ENCODE measurements around the gene TBCD. TPM values are rescaled to one million over a fixed set of nuclear protein-coding genes. Genes with fewer than 3 reads are reported as not detected.

TBCD gene
- total and polyA plus RNA-seq, 8 donors, result 28.7 to 161 (median 40.0) TPM

DNA sequence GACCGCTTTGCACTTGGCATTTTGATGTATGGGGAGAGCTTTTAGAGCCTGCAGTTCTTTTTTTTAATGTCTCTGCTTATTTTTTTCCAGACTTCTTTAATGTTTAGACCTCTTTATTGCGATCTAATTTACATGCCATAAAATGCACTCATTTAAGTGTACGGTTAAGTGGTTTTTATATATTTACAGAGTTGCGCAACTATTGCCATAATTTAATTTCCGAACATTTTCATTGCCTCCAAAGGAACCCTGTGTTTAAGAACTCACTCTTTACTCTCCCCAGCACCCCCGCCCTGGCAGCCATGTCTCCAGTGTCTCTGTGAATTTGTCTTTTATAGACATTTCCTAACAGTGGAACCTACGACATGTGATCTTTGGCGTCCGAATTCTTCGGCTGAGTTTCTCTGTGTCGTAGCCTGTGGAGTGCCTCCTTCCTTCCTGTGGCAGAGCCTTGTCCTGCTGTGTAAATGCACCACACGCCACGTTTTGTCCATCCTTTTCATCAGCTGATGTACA, 64.0 kb downstream of the TBCD start:
- Histone ChIP-seq H3K9me3 (no peaks in the 10 kb centered on the region), H3K36me3 (peaks cover 0 to 6% (median 0%) of the 10 kb centered on the region in 3 donors), H3K27ac (no peak overlapping the region), H3K27me3 (no peaks in the 10 kb centered on the region), H3K4me1 (no peaks in the 10 kb centered on the region), H3K4me3 (no peak overlapping the region)
- no peak for DNase-seq
- TF ChIP-seq, protein P1, sequence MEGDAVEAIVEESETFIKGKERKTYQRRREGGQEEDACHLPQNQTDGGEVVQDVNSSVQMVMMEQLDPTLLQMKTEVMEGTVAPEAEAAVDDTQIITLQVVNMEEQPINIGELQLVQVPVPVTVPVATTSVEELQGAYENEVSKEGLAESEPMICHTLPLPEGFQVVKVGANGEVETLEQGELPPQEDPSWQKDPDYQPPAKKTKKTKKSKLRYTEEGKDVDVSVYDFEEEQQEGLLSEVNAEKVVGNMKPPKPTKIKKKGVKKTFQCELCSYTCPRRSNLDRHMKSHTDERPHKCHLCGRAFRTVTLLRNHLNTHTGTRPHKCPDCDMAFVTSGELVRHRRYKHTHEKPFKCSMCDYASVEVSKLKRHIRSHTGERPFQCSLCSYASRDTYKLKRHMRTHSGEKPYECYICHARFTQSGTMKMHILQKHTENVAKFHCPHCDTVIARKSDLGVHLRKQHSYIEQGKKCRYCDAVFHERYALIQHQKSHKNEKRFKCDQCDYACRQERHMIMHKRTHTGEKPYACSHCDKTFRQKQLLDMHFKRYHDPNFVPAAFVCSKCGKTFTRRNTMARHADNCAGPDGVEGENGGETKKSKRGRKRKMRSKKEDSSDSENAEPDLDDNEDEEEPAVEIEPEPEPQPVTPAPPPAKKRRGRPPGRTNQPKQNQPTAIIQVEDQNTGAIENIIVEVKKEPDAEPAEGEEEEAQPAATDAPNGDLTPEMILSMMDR (IDR thresholded peaks at IDR 0.05), result no peak
- intact Hi-C loops (cut with DNase I), result no loop called here
- ATAC-seq, result no peak
- FAIRE-seq, result no peak
- 86 to 87% methylated on average over 13 of the region's 13 CpGs for WGBS, 2 donors

DNA sequence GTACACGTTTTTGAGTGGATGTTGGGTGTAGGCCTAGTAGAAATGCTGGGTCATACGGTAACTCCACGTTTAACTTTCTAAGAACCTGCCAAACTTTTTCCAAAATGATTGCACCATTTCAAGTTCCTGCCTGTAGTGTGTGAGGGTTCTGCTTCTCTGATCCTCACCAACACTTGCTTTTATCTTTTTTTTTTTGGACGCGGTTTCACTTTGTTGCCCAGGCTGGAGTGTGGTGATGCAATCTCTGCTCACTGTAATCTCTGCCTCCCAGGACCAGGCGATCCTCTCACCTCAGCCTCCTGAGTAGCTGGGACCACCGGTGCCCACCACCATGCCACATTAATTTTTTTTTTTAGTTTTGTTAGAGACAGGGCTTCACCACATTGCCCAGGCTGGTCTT, 64.5 kb downstream of the TBCD start:
- WGBS, 2 donors, result 76 to 82% methylated on average over 7 of the region's 7 CpGs
- Histone ChIP-seq H3K27me3 (no peaks in the 10 kb centered on the region), H3K9me3 (no peaks in the 10 kb centered on the region), H3K4me1 (no peaks in the 10 kb centered on the region), H3K4me3 (no peak overlapping the region), H3K36me3 (peaks cover 0 to 6% (median 0%) of the 10 kb centered on the region in 3 donors), H3K27ac (no peak overlapping the region)
- ATAC-seq (no peak), DNase-seq (no peak), FAIRE-seq (no peak)
- intact Hi-C loops (cut with DNase I), result no loop called here
- TF ChIP-seq, protein P1 (IDR thresholded peaks at IDR 0.05), result no peak

DNA sequence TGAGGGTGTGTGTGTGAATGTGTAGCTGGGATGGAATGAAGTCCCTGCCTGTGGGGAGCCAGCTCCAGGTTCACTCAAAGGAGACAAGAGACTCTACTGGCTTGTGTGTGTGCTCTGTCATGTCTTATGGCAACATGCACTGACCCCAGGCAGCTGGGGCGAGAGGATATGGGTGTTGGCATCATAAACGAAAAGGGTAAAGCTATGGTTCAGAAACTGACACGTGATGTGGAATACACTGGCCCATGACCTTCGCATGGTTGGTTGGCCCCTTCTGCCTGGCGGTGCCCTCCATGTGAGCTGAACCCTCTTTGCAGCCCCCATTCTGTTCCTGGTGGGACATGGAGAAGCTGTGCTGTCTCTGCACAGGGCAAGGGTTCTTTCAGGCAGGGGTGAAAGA, 66.1 kb downstream of the TBCD start:
- ATAC-seq (no peak), FAIRE-seq (no peak), DNase-seq (no peak)
- H3K4me3 ChIP-seq, result no peak overlapping the region
- H3K36me3 ChIP-seq, result peaks cover 0 to 6% (median 0%) of the 10 kb centered on the region in 3 donors
- TF ChIP-seq, protein P1 (IDR thresholded peaks at IDR 0.05), result no peak
- H3K27ac ChIP-seq, result no peak overlapping the region
- H3K27me3 ChIP-seq, result no peaks in the 10 kb centered on the region
- H3K9me3 ChIP-seq, result no peaks in the 10 kb centered on the region
- intact Hi-C loops (cut with DNase I), result no loop called here
- no peaks in the 10 kb centered on the region for H3K4me1 ChIP-seq
- 91 to 92% methylated on average over 5 of the region's 5 CpGs for WGBS, 2 donors

DNA sequence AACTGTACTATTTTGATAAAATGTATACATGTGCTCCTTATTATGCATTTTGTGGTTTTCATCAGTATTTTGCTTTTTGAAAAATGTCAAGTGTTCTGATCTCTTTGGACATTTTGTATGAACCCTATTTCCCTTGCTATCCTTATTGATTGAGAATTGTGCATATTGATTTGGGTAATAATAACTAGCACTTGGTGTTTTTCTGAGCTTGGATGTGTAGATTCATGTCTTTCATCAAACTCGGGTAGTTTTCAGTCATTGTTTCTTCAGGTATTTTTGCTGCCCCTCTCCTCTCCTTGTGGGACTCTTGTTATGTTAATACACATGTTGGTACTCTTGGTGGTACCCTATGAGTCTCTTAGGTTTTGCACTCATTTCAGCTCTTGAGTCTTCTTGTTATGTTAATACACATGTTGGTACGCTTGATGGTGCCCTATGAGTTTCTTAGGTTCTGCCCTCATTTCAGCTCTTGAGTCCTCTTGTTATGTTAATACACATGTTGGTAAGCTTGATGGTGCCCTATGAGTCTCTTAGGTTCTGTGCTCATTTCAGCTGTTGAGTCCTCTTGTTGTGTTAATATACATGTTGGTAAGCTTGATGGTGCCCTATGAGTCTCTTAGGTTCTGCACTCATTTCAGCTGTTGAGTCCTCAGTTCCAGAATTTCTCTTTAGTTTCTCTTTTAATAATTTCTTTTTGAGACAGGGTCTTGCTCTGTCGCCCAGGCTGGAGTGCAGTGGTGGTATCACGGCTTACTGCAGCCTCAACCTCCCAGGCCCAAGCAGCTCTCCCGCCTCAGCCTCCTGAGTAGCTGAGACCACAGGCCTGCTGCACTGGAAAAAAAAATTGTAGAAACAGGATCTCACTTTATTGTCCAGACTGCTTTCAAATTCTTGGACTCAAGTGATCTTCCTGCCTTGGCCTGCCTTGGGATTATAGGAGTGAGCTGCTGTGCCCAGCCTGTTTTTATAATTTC, 68.7 kb downstream of the TBCD start:
- WGBS, 2 donors, result 97 to 99% methylated on average over 5 of the region's 5 CpGs
- TF ChIP-seq, protein P1 (IDR thresholded peaks at IDR 0.05), result no peak
- DNase-seq, result no peak
- no peak overlapping the region for H3K27ac ChIP-seq
- H3K4me1 ChIP-seq, result no peaks in the 10 kb centered on the region
- FAIRE-seq, result no peak
- intact Hi-C loops (cut with DNase I), result no loop called here
- H3K4me3 ChIP-seq, result no peak overlapping the region
- H3K36me3 ChIP-seq, result peaks cover 0 to 6% (median 0%) of the 10 kb centered on the region in 3 donors
- no peaks in the 10 kb centered on the region for H3K9me3 ChIP-seq
- no peak for ATAC-seq
- H3K27me3 ChIP-seq, result no peaks in the 10 kb centered on the region

DNA sequence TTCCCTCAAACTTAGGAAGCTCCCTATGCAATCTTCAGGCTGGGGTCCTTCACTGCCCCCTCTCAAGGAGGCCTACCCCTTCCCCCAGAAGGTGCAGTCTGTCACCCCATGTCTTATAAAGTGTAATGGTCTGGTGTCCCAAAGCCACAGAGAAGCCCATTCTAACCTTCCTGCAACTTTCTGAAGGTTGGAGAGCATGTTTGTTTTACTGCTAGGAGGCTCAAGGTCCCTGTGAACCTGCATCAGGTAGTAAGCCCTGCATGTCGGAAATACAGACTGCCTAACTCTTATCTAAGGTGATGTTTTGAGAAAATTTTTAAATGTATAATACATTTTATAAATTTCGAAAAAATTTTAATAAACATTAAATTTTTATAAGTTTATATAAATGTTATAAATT, 69.7 kb downstream of the TBCD start:
- H3K36me3 ChIP-seq, result peaks cover 0 to 6% (median 0%) of the 10 kb centered on the region in 3 donors
- H3K4me3 ChIP-seq, result no peak overlapping the region
- 82 to 90% methylated on average over 2 of the region's 2 CpGs for WGBS, 2 donors
- no peaks in the 10 kb centered on the region for H3K4me1 ChIP-seq
- no peak for FAIRE-seq
- no peak overlapping the region for H3K27ac ChIP-seq
- TF ChIP-seq, protein P1 (IDR thresholded peaks at IDR 0.05), result no peak
- H3K27me3 ChIP-seq, result no peaks in the 10 kb centered on the region
- ATAC-seq, result no peak
- H3K9me3 ChIP-seq, result no peaks in the 10 kb centered on the region
- DNase-seq, result no peak
- intact Hi-C loops (cut with DNase I), result no loop called here
